GM19468 (cell line): Measurements from ENCODE around the gene TMPRSS15.

Source experiments
- ATAC-seq: cut with Tn5 transposase; IDR thresholded peaks from one replicate; pipeline ENCODE4 v1.9.1; 2021; ENCODE audit warnings: mild to moderate bottlenecking, moderate library complexity, moderate number of reproducible peaks; ENCODE audit not compliant: unreplicated experiment; ENCODE audit errors: extremely low read depth

The TMPRSS15 gene

GRCh38 chr21:18249672-18250071 lies 153.9 kb downstream of the TMPRSS15 start:
- no peak for ATAC-seq

GRCh38 chr21:18248171-18248570 lies 155.4 kb downstream of the TMPRSS15 start:
- no peak for ATAC-seq

GRCh38 chr21:18245464-18245967 lies 158.1 kb downstream of the TMPRSS15 start:
- ATAC-seq, result no peak

- no peak for ATAC-seq
Observed at GRCh38 chr21:18244671-18245463, 158.7 kb downstream of the TMPRSS15 start, which contains the start of gene CHODL. TSS of gene CHODL (plus strand) at chr21:18244833. CDS start at chr21:18245224, 391 bp downstream.

GRCh38 chr21:18235545-18235944 lies 168.0 kb downstream of the TMPRSS15 start:
- ATAC-seq, result no peak

- ATAC-seq, result no peak
Observed at GRCh38 chr21:18228060-18228739, 175.4 kb downstream of the TMPRSS15 start.

GRCh38 chr21:18222346-18222745 lies 181.2 kb downstream of the TMPRSS15 start:
- no peak for ATAC-seq

GRCh38 chr21:18220498-18220897 lies 183.1 kb downstream of the TMPRSS15 start:
- no peak for ATAC-seq
